GM12891 (cell line): Measurements from ENCODE around the gene SMG9.

Source experiments
- POLR2A ChIP-seq: IDR thresholded peaks from 2 replicates; pipeline ENCODE4 v1.6.1; 2011; ENCODE audit warnings: low read depth, low read length, control low read depth
- POLR2AphosphoS5 ChIP-seq: IDR thresholded peaks from 2 replicates; pipeline ENCODE4 v1.6.1; 2011; ENCODE audit warnings: low read depth, low read length, control low read depth
- SPI1 ChIP-seq: IDR thresholded peaks from 2 replicates; pipeline ENCODE4 v1.6.1; 2011; ENCODE audit warnings: low read depth, low read length, control low read depth

- TF ChIP-seq SPI1 (no peak), POLR2A (no peak), POLR2AphosphoS5 (no peak)
Observed at GRCh38 chr19:43798026-43798545, 43.3 kb upstream of the SMG9 start.
